ENCODE measurements around the gene FAM3C.

DNA sequence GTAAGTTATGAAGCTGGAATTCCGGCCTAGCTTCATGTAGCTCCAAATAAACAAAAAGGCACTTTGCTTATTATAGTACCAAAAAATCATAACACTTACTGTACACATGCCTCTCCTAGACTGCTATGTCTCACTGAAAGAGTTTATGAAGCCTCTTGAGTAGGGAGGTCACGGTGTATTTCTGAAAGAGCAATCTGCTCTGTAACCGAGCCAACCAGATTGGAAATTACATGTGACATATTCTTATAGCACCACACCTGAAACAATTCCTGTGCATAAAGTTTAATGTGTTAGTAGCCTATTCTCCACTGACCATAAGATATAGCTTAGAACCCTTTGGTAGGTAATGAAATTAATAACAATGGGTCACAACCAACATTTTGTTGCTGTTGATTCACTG is 1.3 kb upstream of the FAM3C start:
- no peak for TF ChIP-seq JUNB (IDR thresholded peaks at IDR 0.05)
- TF ChIP-seq SIX5 (IDR thresholded peaks at IDR 0.05; ENCODE audit: low read depth, low read length, severe bottlenecking) = no peak
- TF ChIP-seq SPI1 (IDR thresholded peaks at IDR 0.05; ENCODE audit: borderline replicate concordance, insufficient read depth, low read depth, low read length) = no peak
- TF ChIP-seq FOXM1 (IDR thresholded peaks at IDR 0.05; ENCODE audit: low read depth, low read length) = no peak

All from GM12878 (cell line).